GM18507 (cell line): ENCODE data around the gene GDNF.
"Not testable (repeated sequence)": the region's sequence is repeated elsewhere in the genome, so short reads cannot be mapped to it uniquely, and the experiment has no call there.

Source experiments
- DNase-seq: peaks from one replicate; pipeline ENCODE4 v3.0.0; 2011; ENCODE audit warnings: low read depth; ENCODE audit not compliant: insufficient read length; ENCODE audit errors: extremely low spot score
- FAIRE-seq: peaks from 2 replicates; lab custom pipeline; 2011; peaks lifted over from hg19 to GRCh38; lab: Jason Lieb, UNC

GDNF gene

DNA sequence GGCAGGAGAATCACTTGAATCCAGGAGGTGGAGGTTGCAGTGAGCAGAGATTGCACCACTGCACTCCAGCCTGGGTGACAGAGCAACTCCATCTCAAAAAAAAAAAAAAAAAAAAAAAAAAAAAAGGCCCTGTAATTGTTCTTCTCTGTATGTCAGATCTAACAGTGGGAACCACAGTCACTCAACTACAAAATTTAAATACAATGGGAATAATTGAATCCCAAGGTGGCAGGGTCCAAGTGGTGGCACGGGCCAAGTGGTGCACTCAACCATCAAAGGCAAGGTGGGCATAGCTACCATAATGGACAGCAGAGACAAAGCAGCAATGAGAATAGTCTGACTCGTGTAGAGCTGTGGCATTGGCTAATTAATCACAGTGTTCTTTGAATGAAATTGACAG is 44.5 kb downstream of the GDNF start:
- not testable (repeated sequence) for DNase-seq, FAIRE-seq

GRCh38 chr5:37792975-37793631 is 46.7 kb downstream of the GDNF start:
- DNase-seq (no peak), FAIRE-seq (no peak)

DNA sequence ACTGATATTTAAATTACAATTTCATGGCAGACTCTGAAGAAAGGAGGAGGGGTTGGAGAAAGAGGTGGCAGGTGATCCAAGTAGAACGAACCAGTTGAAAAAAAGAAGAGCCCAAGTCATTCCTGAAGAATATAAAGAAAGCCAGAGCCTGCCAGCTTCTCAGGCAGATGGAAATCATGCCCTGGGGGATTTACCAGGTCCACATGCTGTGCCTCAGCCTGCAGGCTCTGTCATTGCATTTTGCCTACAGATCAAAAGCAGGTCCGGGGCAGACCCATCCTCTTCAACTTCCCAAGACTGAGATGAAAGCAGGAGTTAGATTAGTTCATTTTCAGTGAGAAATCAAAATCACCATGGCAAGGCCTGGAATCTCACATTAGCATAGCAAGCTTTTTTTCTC is 48.5 kb downstream of the GDNF start:
- FAIRE-seq: no peak
- DNase-seq: no peak

DNA sequence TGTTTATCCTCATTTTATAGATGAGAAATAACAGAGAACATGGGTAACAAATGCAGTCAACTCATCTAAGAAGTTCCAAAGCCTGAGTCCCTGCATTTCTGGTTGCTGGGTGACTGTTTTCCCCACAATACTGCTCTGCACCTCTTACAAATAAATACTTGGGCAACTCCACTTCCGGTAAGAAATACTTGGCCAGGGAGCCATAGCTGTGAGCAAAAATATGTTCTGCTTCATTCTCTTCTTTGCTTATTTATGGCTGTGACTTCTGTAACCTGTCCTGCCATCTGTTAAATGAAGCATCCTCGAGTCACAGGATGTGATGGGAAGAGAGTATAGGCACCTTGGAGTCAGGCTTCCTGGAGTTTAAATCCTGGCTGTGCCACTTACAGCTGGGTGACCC is 49.9 kb downstream of the GDNF start:
- no peak for FAIRE-seq
- no peak for DNase-seq

- FAIRE-seq: no peak
These were observed 52.1 kb downstream of the GDNF start for GRCh38 chr5:37787742-37788141.

GRCh38 chr5:37786862-37787519 is 52.9 kb downstream of the GDNF start:
- FAIRE-seq: no peak
- no peak for DNase-seq

More at GRCh38 chr5:37787742-37788141, 52.1 kb downstream of the GDNF start:
- DNase-seq: no peak

DNA sequence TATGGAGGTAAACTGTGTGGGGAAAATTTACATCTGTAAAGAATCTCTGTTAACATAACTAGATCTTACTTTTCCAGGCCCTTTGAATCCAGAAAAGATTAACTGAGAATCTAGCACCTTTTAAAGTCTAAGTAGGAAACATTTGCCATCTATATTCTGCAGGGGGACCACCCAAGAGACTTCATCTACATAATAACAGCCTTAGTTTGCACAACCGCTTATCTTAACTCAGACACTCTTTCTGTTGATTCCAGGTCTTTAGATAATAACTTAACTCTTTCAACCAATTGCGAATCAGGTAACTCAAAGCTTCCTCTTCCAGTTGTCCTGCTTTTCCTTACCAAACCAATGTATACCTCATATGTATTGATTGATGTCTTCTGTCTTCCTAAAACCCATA is 53.4 kb downstream of the GDNF start:
- FAIRE-seq (no peak), DNase-seq (no peak)

DNA sequence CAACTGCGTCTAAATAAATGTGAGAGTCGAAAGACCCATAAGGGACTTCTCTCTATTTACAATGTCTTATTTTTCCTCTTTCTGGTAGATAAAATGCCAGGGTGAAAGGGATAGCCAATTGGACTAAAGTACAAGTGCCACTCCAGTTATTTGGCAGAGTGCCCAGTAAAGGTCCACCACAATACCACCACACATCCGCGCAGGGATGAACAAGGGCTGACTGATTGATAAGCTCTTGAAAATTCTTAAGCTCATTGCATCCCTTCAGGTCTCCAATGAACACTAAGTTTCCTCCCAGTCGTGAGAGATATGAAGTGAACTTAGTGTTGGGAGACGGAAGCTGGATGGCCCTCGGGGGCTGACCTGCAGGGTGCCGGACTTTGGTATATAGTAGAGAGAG is 58.4 kb downstream of the GDNF start:
- DNase-seq, FAIRE-seq: not testable (repeated sequence)

DNA sequence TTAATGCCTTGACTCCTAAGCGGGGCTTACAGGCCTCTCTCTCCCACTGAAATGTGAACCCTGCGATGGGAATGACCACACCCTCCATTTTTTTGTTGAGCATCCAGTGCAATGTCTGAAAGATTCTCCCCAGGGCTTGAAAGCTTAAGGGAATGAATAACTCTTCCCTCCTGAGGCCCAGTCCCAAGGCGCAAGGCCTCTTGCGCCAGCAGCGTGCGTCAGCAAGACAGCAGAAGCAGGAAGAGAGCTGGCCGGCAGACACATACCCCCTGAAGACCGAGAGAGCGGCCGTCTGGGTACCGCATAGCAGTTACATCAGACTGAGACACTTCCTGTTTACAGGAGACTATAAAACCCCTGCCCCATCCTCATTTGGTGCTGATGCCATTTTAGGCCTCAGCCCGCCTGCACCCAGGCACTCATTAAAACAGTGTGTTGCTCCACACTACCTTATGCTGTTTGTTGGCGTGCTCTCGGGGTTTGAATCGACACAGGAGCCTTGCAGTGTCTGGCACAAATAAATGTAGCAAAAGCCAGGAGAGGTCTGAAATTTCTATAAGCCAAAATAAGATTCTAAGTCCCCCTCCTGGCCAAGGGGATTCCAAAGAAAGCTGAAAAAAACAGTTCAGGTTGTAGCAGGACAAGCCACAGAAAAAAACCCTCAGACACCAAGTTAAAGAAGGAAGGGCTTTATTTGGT is 62.3 kb downstream of the GDNF start:
- no peak for FAIRE-seq
- DNase-seq: no peak

DNA sequence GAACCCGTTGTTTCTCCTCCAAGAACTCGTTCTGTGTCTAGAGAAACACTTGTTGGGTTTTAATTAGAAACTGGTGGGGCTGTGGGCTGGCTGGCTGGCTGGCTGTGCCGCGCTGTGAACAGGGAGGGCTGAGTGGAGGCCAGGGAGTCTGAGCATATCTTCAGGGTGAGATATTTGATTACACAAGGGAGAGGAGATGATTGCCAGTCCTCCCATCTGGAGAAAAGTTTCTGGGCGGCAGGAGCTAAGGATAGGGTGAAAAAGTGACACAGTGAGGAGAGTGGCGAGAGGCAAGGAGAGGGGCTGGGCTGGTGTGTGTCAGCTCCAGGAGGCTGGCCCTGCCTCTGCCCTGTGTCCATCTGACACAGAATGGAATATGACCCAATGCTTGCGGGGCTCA is 63.0 kb downstream of the GDNF start:
- FAIRE-seq: no peak

GRCh38 chr5:37774912-37775483 is 64.8 kb downstream of the GDNF start:
- no peak for DNase-seq
- no peak for FAIRE-seq

More for the DNA sequence above, 63.0 kb downstream of the GDNF start:
- DNase-seq: no peak

- no peak for FAIRE-seq
- DNase-seq: no peak
These were observed 66.0 kb downstream of the GDNF start for GRCh38 chr5:37773809-37774208.

DNA sequence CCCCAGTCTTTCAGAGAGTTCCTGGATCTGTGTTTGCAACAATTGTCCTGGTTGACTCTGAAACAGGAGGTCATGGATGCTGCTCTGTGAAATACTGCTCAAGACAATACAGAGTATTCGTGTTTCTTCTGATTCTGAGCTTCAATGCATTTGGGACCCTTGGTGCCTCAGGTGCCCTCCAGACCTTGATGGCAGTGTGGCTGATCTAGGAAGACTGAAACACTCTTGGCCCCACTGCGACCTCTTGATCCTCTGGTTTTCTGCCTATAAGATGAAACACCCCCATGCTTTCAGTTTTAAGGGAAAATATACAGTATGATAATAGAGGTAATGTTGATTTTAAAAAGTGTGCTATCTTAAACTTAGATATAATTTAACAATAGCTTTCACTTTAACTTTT is 67.6 kb downstream of the GDNF start:
- FAIRE-seq: no peak
- no peak for DNase-seq

GRCh38 chr5:37771731-37772130 is 68.1 kb downstream of the GDNF start:
- FAIRE-seq (no peak), DNase-seq (no peak)

GRCh38 chr5:37771203-37771611 is 68.6 kb downstream of the GDNF start:
- FAIRE-seq (no peak), DNase-seq (no peak)

GRCh38 chr5:37770786-37771185 is 69.1 kb downstream of the GDNF start:
- FAIRE-seq (no peak), DNase-seq (no peak)

DNA sequence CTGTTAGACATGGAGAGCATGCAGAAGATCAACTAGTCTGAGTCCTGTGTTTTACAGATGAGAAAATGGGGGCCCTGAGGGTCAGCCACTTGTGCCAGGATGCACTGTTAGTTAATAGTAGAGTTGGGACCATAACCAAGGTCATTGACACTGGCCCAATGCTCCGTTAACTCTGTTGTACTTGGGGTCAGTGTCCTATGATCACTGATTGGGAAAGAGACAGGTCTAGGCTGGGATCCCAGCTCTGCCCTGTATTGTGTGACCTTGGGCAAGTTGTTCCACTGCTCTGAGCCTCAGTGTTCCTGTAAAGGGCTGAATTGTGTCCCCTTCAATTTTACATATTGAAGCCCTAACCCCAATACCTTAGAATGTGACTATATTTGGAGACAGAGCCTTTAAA is 70.0 kb downstream of the GDNF start:
- FAIRE-seq (no peak), DNase-seq (no peak)

DNA sequence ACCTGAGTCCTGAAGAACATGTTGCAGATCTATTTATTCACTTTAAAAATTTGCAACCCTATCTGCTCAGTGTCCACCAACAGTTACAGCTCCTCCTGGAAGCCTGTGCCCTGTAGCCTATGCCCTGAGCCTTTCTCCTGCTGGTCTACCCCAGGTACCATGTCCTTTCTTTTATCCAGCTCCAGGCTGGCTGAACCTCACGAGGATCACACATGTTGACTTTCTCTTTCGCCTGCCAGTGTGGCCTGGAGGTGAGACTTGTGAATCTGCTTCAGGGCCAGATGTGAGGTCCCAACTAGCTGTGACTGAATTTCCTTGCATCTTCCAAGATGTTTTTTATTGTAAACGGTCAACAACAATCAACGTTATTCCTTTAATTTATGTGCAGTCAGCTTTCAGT is 70.7 kb downstream of the GDNF start:
- FAIRE-seq: no peak
- DNase-seq: no peak

DNA sequence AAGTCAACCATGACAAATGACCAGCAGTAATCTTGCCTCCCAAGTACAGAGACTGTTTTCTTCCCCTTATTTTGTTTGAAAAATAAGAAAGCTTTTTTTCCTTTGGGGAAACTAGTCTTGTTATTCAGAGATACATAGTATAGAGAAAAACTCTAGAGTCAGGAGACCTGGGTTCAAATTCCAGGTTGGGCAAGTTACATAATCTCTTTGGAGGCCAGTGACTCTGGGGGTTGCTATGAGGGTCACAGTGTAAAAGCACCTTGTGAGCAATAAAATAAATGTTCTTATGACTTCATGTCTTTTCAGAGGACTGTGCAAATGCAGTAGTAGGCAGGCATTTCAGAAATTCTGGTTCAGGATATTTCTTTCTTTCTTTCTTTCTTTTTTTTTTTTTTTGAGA is 71.5 kb downstream of the GDNF start:
- FAIRE-seq (no peak), DNase-seq (no peak)

GRCh38 chr5:37767961-37768360 is 71.9 kb downstream of the GDNF start:
- FAIRE-seq (no peak), DNase-seq (no peak)
